HG03095 (cell line): ENCODE measurements around the gene FHDC1.
"Not testable (repeated sequence)": the region's sequence is repeated elsewhere in the genome, so short reads cannot be mapped to it uniquely, and the experiment has no call there.

Source experiments
- ATAC-seq: cut with Tn5 transposase; IDR thresholded peaks from one replicate; pipeline ENCODE4 v1.9.1; 2021; ENCODE audit warnings: moderate library complexity; ENCODE audit not compliant: unreplicated experiment

Gene FHDC1

DNA sequence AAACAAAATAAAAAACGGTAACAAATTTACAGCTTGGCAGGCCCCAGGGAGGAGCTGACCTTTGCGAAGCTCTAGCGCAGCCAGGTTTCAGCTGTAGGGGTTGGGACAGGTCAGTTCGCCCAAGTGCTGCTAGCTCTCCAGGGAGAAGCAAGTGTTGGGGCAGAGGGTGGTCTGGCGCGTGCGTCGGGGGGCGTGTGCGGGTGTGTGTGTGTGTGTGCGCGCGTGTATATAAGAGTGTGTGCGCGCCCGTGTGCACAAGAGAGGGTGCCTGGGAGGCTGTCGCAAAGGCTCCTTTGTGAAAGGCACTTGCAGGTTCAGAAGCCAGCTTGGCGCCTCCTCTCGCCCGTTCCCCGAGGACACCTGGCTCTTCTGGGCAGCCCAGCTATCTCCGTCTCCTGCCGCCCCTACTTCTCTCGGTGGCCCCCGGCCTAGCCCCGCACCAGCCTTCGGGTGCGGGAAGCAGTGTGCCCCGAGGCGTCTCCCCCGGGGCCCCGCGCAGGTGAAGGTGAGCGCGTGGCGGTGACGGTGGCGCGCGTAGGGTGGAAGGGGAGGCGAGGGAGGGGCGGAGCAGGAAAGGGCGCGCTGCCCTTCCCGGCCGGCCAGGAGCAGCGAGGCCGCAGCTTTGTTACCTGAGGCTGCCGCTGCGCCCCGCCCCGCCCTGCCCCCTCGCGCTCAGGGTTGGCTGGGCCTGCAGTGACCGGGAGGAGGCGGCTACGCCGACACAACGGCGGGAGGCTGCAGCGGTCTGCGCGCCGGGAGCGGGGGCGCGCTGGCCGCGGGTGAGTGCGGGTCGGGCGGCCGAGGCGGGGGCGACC, at the start of gene FHDC1:
FHDC1 (plus strand) TSS at position 693 of the 815 bp plus-strand sequence. CDS start 6,735 bp downstream, outside the sequence.
- ATAC-seq, result no peak

DNA sequence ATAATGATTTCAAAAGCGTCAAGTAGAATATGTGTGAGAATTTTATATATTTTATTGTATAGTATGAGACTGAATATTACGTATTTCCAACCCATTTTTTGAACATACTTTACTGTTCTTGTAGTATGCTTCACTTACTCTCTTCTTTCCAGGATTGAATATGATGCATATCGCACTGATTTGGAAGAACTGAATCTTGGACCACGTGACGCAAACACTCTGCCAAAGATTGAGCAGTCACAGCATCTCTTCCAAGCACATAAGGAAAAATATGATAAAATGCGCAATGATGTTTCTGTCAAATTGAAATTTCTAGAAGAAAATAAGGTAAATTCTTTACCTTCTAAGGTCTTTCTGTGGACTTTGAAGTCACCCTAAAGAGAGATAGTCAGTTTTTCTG, 48.1 kb upstream of the FHDC1 start:
- no peak for ATAC-seq

DNA sequence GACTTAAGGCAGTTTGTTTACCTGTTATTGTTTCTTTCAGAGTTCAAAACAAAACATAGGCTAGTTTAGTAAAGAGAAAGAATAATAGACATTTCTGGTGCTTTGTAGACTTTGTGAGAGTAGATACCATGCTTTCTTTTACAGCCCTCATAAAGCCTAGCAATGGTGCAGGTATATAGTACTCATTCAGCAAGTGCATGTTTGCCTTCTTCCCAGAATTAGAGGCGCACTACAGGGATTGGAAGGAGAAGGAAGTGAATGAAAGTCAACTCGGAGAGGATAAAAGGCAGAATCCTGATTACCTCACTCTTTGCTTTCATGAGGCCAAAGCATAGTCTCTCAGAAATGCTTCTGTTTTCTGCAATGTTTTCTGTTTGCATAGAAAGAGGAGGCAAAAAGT, 43.1 kb upstream of the FHDC1 start:
- ATAC-seq, result no peak

GRCh38 chr4:152894673-152895072, 41.5 kb upstream of the FHDC1 start:
- no peak for ATAC-seq

DNA sequence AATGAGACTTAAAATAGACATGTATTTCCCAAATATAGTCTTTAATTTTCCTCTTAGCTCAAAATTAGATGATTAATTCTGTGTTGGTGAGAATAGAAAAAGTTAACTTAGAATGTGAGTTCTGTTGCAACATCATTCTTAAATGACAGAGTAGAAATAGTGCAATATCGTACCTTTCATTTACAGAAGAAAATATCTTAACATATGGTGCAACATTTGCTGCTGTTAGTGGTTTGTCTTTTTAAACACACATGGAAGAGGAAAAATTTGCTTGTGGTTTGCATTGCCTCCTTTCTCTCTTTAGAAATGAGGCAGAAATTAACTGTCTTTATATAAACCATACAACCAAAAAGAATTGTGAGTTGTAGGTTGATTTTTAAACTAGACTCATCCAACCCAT, 39.3 kb upstream of the FHDC1 start:
- no peak for ATAC-seq

- not testable (repeated sequence) for ATAC-seq
Observed at GRCh38 chr4:152898133-152898532, 38.0 kb upstream of the FHDC1 start.

- no peak for ATAC-seq
Observed at GRCh38 chr4:152898606-152899005, 37.5 kb upstream of the FHDC1 start.

- no peak for ATAC-seq
Observed at GRCh38 chr4:152900395-152900794, 35.7 kb upstream of the FHDC1 start.

DNA sequence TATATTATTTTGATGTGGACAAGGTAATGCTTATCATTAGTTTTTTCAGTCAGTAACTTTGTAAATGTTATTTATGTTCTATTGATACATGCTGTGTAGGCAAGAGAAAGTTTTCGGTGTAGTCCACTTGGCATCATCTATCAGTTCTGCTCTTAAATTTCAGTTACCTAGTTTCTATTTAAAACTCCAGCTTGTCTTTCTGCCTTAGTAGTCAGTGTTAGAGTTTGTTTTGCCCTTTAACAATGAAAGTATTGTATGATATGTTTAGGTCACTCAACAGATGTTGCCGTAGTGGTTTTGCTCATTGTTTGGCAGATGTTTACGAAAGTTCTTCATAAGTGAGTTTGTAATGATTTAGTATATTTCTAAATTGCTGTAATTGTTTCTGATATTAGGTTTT, 34.9 kb upstream of the FHDC1 start:
- ATAC-seq, result no peak

DNA sequence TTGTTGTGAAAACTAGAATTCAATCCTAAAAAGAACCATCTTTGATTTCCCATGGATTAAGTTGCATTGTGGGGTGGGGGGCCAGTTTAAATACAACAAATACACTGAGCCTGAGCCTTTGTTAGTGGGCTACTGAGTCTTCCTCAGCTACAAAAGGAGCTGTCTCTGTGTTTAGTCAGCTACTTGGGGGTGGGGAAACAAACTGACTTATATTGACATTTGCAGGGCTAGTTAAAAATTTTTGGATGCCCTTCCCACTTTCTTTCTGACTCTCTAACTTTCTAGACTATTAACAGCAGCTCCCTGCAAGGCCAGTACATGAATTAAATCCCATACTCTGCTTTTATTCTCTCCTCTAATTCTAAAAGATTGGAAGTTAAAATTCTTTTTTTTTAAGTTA, 32.5 kb upstream of the FHDC1 start:
- no peak for ATAC-seq

- ATAC-seq, result no peak
Observed at GRCh38 chr4:152909901-152910300, 26.2 kb upstream of the FHDC1 start.

DNA sequence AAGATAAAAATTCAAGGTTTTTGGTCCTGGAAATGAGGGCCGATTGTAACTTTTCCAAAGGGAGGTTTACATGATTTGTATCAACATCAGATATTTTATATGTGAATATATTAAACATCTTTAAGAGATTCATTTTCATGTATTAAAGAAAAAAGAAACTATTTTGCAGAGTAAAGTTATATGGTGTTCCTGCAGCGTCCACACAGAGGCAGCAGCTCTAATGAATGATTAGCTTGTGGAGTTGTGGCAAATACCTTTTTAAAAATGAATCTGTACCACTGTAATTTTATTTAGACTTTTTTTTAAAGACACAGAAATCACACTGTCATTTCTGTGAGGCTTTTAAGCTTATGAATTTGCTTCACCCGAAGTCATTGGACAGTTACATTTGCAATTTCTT, 25.6 kb upstream of the FHDC1 start:
- no peak for ATAC-seq

DNA sequence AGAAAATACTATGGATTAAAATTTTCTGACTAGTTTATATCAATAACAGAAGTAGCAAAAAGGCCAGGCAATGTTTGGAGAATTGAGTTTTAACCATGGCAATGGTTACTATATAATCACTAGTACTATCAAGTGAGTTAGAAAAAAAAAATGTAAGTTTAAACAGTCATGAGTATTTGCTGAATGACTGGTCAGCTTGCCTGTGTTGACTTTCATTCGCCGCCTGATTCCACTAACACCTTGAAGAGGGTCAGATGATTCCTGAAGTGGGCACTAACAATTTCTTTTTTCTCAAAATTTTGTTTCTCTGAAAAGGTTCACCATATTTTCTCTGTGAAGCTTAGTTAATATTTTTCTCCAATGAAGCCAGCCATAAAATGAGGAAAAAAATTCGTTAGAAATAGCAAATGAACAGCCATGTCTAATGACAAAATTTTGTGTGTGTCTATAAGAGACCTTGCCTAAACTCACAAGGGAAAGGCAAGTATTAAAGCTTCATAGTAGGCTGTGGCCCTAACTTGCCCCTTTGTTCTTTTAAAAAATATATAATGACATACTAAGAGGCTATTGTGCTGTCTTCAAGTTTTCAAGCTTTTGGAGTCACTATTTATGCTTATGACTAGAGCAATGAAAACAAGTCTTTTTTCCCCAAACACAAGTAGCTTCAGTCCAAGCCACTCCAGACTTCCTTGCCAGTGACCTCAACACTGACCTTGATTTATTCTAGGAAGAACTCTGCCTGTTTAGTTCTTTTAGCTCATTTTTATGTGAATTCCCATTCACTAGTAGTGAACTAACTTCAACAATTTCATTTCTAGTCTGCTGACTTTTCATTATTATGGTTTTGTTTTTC, 18.4 kb upstream of the FHDC1 start:
- ATAC-seq, result no peak

- ATAC-seq, result no peak
Observed at GRCh38 chr4:152919826-152920225, 16.3 kb upstream of the FHDC1 start.

- no peak for ATAC-seq
Observed at GRCh38 chr4:152920768-152921167, 15.4 kb upstream of the FHDC1 start.

DNA sequence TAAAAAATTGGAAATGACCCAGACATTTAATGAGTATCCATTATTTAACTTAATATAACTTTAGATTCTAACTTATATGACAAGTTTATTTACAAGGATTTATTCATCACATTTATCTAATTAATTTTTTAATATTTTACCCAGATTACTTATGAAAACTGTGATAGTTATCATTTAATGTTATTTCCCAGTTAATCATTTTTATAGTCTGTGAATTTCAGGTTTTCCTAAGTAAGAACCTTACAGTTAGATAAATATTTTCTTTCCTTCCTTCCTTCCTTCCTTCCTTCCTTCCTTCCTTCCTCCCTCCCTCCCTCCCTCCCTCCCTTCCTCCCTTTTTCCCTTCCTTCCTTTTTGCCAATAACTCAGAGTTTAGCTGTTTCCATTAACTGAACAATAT, 14.8 kb upstream of the FHDC1 start:
- ATAC-seq, result no peak

DNA sequence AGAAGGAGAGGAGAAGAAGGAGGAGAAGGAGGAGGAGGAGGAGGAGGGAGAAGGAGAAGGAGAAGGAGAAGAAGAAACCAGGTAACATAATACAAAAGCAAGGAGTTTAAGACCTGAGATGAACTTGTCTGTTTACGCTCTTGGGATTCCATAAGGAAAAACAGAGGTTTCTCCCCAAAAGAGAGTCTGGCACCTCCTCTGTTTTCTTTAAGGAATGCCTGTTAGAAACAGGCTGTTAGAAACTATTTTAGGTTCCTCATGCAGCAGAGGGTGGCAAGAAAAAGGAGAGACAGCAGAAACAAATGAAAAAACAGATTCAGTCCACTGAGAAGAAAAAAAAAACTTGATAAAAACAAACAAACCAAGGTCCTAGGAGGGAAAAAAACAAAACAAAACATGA, 10.3 kb upstream of the FHDC1 start:
- no peak for ATAC-seq

DNA sequence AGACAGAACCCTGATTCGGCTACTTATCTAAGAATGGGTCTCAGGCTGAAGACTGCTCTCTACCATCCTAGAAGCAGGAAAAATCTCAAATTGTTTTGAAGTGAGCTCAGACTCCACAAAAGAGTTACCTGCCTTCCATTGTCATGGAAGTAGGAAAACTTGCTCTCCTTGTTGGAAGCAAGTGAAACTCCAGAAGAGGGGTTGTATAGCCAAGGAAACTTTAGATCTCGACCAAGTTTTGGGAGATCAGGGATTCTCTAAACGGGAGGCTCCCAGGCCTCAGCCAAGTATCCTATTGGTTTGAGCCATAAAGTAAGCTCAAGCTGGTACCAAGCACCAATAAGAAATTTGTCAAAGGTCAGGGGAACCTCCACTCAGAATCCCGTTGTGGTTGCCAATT, 9.2 kb upstream of the FHDC1 start:
- ATAC-seq, result no peak

GRCh38 chr4:152927737-152928136, 8.4 kb upstream of the FHDC1 start:
- no peak for ATAC-seq

- no peak for ATAC-seq
Observed at GRCh38 chr4:152928286-152928685, 7.8 kb upstream of the FHDC1 start.

- ATAC-seq, result no peak
Observed at GRCh38 chr4:152929888-152930287, 6.2 kb upstream of the FHDC1 start.

DNA sequence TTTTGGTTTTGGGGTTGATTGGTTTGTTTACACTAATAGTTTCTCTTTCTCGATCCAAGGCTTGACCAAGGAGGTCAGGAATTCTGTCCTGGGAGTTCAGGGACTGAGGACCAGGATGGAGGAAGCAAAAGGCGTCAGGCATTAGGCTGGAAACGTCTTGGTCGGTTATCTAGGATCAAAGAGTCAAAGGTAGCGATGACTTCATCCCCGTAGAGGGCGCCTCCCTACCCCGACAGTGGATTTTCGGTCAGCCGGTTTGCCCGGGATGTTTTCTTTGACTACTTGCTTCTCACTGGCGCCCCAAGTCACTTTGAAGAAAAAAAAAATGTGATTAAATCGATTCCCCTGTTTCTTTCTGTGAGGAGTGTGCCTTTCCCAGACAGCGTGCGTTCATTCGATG, 980 bp upstream of the FHDC1 start:
- no peak for ATAC-seq
